Measurements from ENCODE around the gene ZNG1C. TPM values are rescaled to one million over a fixed set of nuclear protein-coding genes. Genes with fewer than 3 reads are reported as not detected.
"Not testable (repeated sequence)": the region's sequence is repeated elsewhere in the genome, so short reads cannot be mapped to it uniquely, and the experiment has no call there.

ZNG1C gene
- polyA plus RNA-seq (2013, experiment 1 of 2), result 11.2 TPM
- 15.3 TPM for polyA plus RNA-seq (2013, experiment 2 of 2)

DNA sequence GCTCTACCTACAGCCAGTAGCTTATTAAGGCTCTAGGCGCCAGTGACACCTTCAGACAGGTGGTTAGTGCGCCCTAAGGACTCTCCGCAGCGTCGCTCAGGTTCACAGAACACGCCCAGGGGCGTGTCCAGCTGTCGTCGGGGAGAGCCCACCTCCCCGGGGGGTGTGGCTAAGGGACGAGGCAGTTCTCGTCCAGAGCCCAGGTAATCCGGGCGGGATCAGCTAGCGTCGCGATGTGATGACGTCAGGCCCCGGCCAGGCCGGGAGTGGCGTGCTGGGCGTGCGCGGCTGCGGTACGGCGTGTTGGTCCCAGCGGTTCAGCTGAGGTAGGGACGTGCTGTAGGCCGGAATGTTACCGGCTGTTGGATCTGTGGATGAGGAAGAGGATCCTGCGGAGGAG is at the start of gene ZNG1C:
Gene ZNG1C, plus strand, starts transcription at position 301 of the 400 bp plus-strand sequence. Its CDS starts 49 bp downstream, at position 350.
- H2BK120ac ChIP-seq (ENCODE audit: low read depth, low read length); H2AK5ac ChIP-seq (ENCODE audit: low read length, severe bottlenecking); DNase-seq; H3K4me1 ChIP-seq (ENCODE audit: control insufficient read depth, insufficient read depth, low read depth, low read length); H3K4ac ChIP-seq (ENCODE audit: low read depth in 1 of 2, low read length in 2 of 2); H3K36me3 ChIP-seq (ENCODE audit: control insufficient read depth in 1 of 2, insufficient read depth in 2 of 2, low read depth in 1 of 2, low read length in 2 of 2); H3K18ac ChIP-seq (ENCODE audit: low read depth in 1 of 2, low read length in 2 of 2); H3K9me3 ChIP-seq (ENCODE audit: control insufficient read depth, low read length); H2BK12ac ChIP-seq (ENCODE audit: low read length in 2 of 2); H4K91ac ChIP-seq (ENCODE audit: low read length); H4K8ac ChIP-seq (ENCODE audit: low read length); H3K23ac ChIP-seq (ENCODE audit: low read length in 2 of 2); H3K4me3 ChIP-seq (ENCODE audit: insufficient read depth in 1 of 2, low read depth in 1 of 2, low read length in 2 of 2); H3K14ac ChIP-seq (ENCODE audit: low read length in 2 of 2); H3K79me1 ChIP-seq (replicated peaks; ENCODE audit: low read length, poor library complexity, severe bottlenecking); H3K9ac ChIP-seq (ENCODE audit: low read length); H3K27ac ChIP-seq (ENCODE audit: low read length, poor library complexity, severe bottlenecking); H2BK15ac ChIP-seq (ENCODE audit: low read depth, poor library complexity, severe bottlenecking); H3K4me2 ChIP-seq (ENCODE audit: low read length, poor library complexity, severe bottlenecking); H2BK5ac ChIP-seq (ENCODE audit: low read depth, low read length, poor library complexity, severe bottlenecking); H2AFZ ChIP-seq (ENCODE audit: low read depth, low read length); H3K27me3 ChIP-seq (ENCODE audit: control insufficient read depth in 1 of 2, insufficient read depth in 1 of 2, low read length in 2 of 2): not testable (repeated sequence)
- WGBS, result no CpG with 5 or more reads among the region's 32 CpGs

DNA sequence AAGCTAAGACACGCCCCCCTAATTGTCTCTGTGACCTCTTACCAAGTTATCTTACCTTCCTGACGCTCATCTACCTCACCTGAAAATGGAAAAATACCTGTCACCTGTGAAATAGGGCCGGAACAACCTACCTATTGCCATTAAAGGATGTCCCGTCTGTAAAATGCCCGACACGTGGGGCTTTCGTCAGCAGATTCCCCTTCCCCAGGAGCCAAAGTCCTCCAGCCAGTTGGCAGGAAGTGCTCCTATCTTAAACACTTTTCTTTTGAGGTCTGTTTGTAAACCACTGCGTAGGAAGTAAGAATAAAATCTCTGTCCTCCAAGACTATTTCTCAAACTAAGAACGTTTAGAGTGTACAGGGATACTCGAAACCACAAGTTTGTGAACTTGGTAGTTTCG is 654 bp downstream of the ZNG1C start:
- no CpG with 5 or more reads among the region's 11 CpGs for WGBS
- DNase-seq; H3K79me1 ChIP-seq (replicated peaks; ENCODE audit: low read length, poor library complexity, severe bottlenecking); H3K9me3 ChIP-seq (ENCODE audit: control insufficient read depth, low read length); H3K18ac ChIP-seq (ENCODE audit: low read depth in 1 of 2, low read length in 2 of 2); H4K91ac ChIP-seq (ENCODE audit: low read length); H3K4me1 ChIP-seq (ENCODE audit: control insufficient read depth, insufficient read depth, low read depth, low read length); H4K8ac ChIP-seq (ENCODE audit: low read length); H2BK120ac ChIP-seq (ENCODE audit: low read depth, low read length); H2AFZ ChIP-seq (ENCODE audit: low read depth, low read length); H3K36me3 ChIP-seq (ENCODE audit: control insufficient read depth in 1 of 2, insufficient read depth in 2 of 2, low read depth in 1 of 2, low read length in 2 of 2); H3K4me3 ChIP-seq (ENCODE audit: insufficient read depth in 1 of 2, low read depth in 1 of 2, low read length in 2 of 2); H3K9ac ChIP-seq (ENCODE audit: low read length); H2AK5ac ChIP-seq (ENCODE audit: low read length, severe bottlenecking); H3K14ac ChIP-seq (ENCODE audit: low read length in 2 of 2); H2BK5ac ChIP-seq (ENCODE audit: low read depth, low read length, poor library complexity, severe bottlenecking); H3K27ac ChIP-seq (ENCODE audit: low read length, poor library complexity, severe bottlenecking); H3K27me3 ChIP-seq (ENCODE audit: control insufficient read depth in 1 of 2, insufficient read depth in 1 of 2, low read length in 2 of 2); H2BK12ac ChIP-seq (ENCODE audit: low read length in 2 of 2); H3K4ac ChIP-seq (ENCODE audit: low read depth in 1 of 2, low read length in 2 of 2); H3K23ac ChIP-seq (ENCODE audit: low read length in 2 of 2); H2BK15ac ChIP-seq (ENCODE audit: low read depth, poor library complexity, severe bottlenecking); H3K4me2 ChIP-seq (ENCODE audit: low read length, poor library complexity, severe bottlenecking): not testable (repeated sequence)

DNA sequence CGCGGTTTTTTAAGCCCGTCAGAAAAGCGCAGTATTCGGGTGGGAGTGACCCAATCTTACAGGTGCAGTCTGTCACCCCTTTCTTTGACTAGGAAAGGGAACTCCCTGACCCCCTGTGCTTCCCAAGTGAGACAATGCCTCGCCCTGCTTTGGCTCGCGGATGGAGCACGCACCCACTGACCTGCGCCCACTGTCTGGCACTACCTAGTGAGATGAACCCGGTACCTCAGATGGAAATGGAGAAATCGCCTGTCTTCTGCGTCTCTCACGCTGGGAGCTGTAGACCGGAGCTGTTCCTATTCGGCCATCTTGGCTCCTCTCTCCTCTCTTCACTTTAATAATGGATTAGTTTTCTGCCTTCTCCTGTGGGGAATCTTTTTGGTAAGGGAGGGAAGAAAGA is 39.3 kb downstream of the ZNG1C start:
- not testable (repeated sequence) for H3K27me3 ChIP-seq (ENCODE audit: control insufficient read depth in 1 of 2, insufficient read depth in 1 of 2, low read length in 2 of 2); H2AK5ac ChIP-seq (ENCODE audit: low read length, severe bottlenecking); H2BK5ac ChIP-seq (ENCODE audit: low read depth, low read length, poor library complexity, severe bottlenecking); H3K79me1 ChIP-seq (replicated peaks; ENCODE audit: low read length, poor library complexity, severe bottlenecking); H4K8ac ChIP-seq (ENCODE audit: low read length); H3K4me3 ChIP-seq (ENCODE audit: insufficient read depth in 1 of 2, low read depth in 1 of 2, low read length in 2 of 2); H3K27ac ChIP-seq (ENCODE audit: low read length, poor library complexity, severe bottlenecking); H3K9me3 ChIP-seq (ENCODE audit: control insufficient read depth, low read length); H3K4me2 ChIP-seq (ENCODE audit: low read length, poor library complexity, severe bottlenecking); H2AFZ ChIP-seq (ENCODE audit: low read depth, low read length); H2BK12ac ChIP-seq (ENCODE audit: low read length in 2 of 2); H3K4me1 ChIP-seq (ENCODE audit: control insufficient read depth, insufficient read depth, low read depth, low read length); H3K4ac ChIP-seq (ENCODE audit: low read depth in 1 of 2, low read length in 2 of 2); H3K18ac ChIP-seq (ENCODE audit: low read depth in 1 of 2, low read length in 2 of 2); H2BK15ac ChIP-seq (ENCODE audit: low read depth, poor library complexity, severe bottlenecking); H4K91ac ChIP-seq (ENCODE audit: low read length); H3K23ac ChIP-seq (ENCODE audit: low read length in 2 of 2); DNase-seq; H2BK120ac ChIP-seq (ENCODE audit: low read depth, low read length); H3K9ac ChIP-seq (ENCODE audit: low read length); H3K36me3 ChIP-seq (ENCODE audit: control insufficient read depth in 1 of 2, insufficient read depth in 2 of 2, low read depth in 1 of 2, low read length in 2 of 2); H3K14ac ChIP-seq (ENCODE audit: low read length in 2 of 2)
- no CpG with 5 or more reads among the region's 16 CpGs for WGBS

DNA sequence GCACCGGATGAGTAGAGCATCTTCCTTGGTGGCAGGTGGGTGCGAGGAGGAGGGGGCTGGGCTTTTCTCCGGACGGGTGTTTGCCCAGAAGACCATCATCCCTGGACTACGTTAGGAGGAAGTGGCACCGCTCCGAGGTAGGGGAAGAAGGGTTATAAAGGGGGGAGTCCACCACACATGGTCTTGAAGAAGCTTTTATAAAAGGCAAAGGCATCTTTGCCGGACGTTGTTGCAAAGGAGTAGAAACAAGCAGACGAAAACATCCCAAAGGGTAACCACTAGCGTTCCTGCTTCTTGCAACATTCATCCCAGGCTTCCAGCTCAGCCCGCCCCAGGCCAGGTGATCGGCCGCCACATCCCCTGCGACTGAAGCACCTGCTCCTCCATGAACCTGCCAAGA is 60.8 kb downstream of the ZNG1C start, which contains the start of gene FOXD4L3:
Gene FOXD4L3, plus strand, starts transcription at position 301 of the 400 bp plus-strand sequence. Its CDS starts 85 bp downstream, at position 386.
- not testable (repeated sequence) for H2AFZ ChIP-seq (ENCODE audit: low read depth, low read length); H3K36me3 ChIP-seq (ENCODE audit: control insufficient read depth in 1 of 2, insufficient read depth in 2 of 2, low read depth in 1 of 2, low read length in 2 of 2); H2BK12ac ChIP-seq (ENCODE audit: low read length in 2 of 2); H2AK5ac ChIP-seq (ENCODE audit: low read length, severe bottlenecking); H3K9me3 ChIP-seq (ENCODE audit: control insufficient read depth, low read length); DNase-seq; H3K4me1 ChIP-seq (ENCODE audit: control insufficient read depth, insufficient read depth, low read depth, low read length); H3K27ac ChIP-seq (ENCODE audit: low read length, poor library complexity, severe bottlenecking); H2BK120ac ChIP-seq (ENCODE audit: low read depth, low read length); H3K18ac ChIP-seq (ENCODE audit: low read depth in 1 of 2, low read length in 2 of 2); H3K27me3 ChIP-seq (ENCODE audit: control insufficient read depth in 1 of 2, insufficient read depth in 1 of 2, low read length in 2 of 2); H2BK15ac ChIP-seq (ENCODE audit: low read depth, poor library complexity, severe bottlenecking); H4K91ac ChIP-seq (ENCODE audit: low read length); H4K8ac ChIP-seq (ENCODE audit: low read length); H3K9ac ChIP-seq (ENCODE audit: low read length); H3K4me2 ChIP-seq (ENCODE audit: low read length, poor library complexity, severe bottlenecking); H3K23ac ChIP-seq (ENCODE audit: low read length in 2 of 2); H3K14ac ChIP-seq (ENCODE audit: low read length in 2 of 2); H3K4ac ChIP-seq (ENCODE audit: low read depth in 1 of 2, low read length in 2 of 2); H3K79me1 ChIP-seq (replicated peaks; ENCODE audit: low read length, poor library complexity, severe bottlenecking); H3K4me3 ChIP-seq (ENCODE audit: insufficient read depth in 1 of 2, low read depth in 1 of 2, low read length in 2 of 2); H2BK5ac ChIP-seq (ENCODE audit: low read depth, low read length, poor library complexity, severe bottlenecking)
- WGBS, result no CpG with 5 or more reads among the region's 15 CpGs

Data from mesenchymal stem cell (in vitro differentiated cells and primary cell).